Measurements from ENCODE around the gene ELMO1. TPM values are rescaled to one million over a fixed set of nuclear protein-coding genes. Genes with fewer than 3 reads are reported as not detected.

Gene ELMO1
- total and polyA plus RNA-seq, 2 experiments from 2014 or later: 6.5 to 24.9 TPM

DNA sequence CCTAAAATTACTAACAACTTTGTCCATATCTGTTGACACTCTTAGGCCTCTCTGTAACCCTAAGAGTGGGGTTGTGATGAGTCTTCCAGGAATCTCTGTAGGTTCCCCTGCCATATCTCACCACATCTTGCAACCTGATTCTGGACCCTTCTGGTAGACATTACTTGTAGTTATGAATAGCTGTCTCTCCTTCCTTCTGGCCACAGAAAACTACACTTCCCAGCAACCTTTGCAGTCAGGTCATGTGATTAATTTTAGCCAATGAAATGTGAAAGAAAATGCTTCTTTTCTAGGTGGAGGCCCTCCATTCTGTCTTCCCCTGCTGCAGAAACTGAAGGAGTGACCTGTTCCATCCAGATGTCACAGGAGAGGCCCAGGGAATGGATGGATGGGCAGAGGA, 576.8 kb downstream of the ELMO1 start:
- Mint-ChIP-seq H3K4me3 (no peak overlapping the region), H3K27ac (no peak overlapping the region), H3K27me3 (ENCODE audit: insufficient read depth, low read depth, poor library complexity) (peaks cover 3% of the 10 kb centered on the region), H3K9me3 (no peaks in the 10 kb centered on the region), H3K4me1 (peaks cover 42% of the 10 kb centered on the region), H3K36me3 (ENCODE audit: low read depth) (no peaks in the 10 kb centered on the region; the same call in 2 of the 3 replicates)
- no peak overlapping the region for H3K4me2 ChIP-seq
- H3K36me3 ChIP-seq (ENCODE audit: insufficient read depth): no peaks in the 10 kb centered on the region
- H3K27me3 ChIP-seq (ENCODE audit: insufficient read depth): no peaks in the 10 kb centered on the region
- H3K4me1 ChIP-seq (ENCODE audit: insufficient read depth): peaks cover 33% of the 10 kb centered on the region
- H3K4me3 ChIP-seq: no peak overlapping the region
- H4K20me1 ChIP-seq (replicated peaks; ENCODE audit: insufficient read depth): no peaks in the 10 kb centered on the region
- no peaks in the 10 kb centered on the region for H3K79me2 ChIP-seq (replicated peaks; ENCODE audit: insufficient read depth)
- no peak overlapping the region for H3K27ac ChIP-seq (ENCODE audit: low read depth)
- ATAC-seq (no peak), DNase-seq (ENCODE audit: low spot score) (no peak)
- no peak for TF ChIP-seq POLR2AphosphoS5 (IDR thresholded peaks at IDR 0.05; ENCODE audit: low read depth)
- TF ChIP-seq, protein P1, sequence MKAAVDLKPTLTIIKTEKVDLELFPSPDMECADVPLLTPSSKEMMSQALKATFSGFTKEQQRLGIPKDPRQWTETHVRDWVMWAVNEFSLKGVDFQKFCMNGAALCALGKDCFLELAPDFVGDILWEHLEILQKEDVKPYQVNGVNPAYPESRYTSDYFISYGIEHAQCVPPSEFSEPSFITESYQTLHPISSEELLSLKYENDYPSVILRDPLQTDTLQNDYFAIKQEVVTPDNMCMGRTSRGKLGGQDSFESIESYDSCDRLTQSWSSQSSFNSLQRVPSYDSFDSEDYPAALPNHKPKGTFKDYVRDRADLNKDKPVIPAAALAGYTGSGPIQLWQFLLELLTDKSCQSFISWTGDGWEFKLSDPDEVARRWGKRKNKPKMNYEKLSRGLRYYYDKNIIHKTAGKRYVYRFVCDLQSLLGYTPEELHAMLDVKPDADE (IDR thresholded peaks at IDR 0.05): no peak
- TF ChIP-seq, protein P2, sequence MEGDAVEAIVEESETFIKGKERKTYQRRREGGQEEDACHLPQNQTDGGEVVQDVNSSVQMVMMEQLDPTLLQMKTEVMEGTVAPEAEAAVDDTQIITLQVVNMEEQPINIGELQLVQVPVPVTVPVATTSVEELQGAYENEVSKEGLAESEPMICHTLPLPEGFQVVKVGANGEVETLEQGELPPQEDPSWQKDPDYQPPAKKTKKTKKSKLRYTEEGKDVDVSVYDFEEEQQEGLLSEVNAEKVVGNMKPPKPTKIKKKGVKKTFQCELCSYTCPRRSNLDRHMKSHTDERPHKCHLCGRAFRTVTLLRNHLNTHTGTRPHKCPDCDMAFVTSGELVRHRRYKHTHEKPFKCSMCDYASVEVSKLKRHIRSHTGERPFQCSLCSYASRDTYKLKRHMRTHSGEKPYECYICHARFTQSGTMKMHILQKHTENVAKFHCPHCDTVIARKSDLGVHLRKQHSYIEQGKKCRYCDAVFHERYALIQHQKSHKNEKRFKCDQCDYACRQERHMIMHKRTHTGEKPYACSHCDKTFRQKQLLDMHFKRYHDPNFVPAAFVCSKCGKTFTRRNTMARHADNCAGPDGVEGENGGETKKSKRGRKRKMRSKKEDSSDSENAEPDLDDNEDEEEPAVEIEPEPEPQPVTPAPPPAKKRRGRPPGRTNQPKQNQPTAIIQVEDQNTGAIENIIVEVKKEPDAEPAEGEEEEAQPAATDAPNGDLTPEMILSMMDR (conservative IDR thresholded peaks at IDR 0.05; ENCODE audit: low read depth in 2 of 2): no peak
- TF ChIP-seq ZNF114 (CRISPR knock-in tag; IDR thresholded peaks at IDR 0.05): no peak
- no peak for TF ChIP-seq EZH2phosphoT487 (IDR thresholded peaks at IDR 0.05; ENCODE audit: unreplicated experiment)
- TF ChIP-seq, protein P3, sequence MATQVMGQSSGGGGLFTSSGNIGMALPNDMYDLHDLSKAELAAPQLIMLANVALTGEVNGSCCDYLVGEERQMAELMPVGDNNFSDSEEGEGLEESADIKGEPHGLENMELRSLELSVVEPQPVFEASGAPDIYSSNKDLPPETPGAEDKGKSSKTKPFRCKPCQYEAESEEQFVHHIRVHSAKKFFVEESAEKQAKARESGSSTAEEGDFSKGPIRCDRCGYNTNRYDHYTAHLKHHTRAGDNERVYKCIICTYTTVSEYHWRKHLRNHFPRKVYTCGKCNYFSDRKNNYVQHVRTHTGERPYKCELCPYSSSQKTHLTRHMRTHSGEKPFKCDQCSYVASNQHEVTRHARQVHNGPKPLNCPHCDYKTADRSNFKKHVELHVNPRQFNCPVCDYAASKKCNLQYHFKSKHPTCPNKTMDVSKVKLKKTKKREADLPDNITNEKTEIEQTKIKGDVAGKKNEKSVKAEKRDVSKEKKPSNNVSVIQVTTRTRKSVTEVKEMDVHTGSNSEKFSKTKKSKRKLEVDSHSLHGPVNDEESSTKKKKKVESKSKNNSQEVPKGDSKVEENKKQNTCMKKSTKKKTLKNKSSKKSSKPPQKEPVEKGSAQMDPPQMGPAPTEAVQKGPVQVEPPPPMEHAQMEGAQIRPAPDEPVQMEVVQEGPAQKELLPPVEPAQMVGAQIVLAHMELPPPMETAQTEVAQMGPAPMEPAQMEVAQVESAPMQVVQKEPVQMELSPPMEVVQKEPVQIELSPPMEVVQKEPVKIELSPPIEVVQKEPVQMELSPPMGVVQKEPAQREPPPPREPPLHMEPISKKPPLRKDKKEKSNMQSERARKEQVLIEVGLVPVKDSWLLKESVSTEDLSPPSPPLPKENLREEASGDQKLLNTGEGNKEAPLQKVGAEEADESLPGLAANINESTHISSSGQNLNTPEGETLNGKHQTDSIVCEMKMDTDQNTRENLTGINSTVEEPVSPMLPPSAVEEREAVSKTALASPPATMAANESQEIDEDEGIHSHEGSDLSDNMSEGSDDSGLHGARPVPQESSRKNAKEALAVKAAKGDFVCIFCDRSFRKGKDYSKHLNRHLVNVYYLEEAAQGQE (IDR thresholded peaks at IDR 0.05; ENCODE audit: unreplicated experiment): no peak
- no peak for TF ChIP-seq NANOG (IDR thresholded peaks at IDR 0.05; ENCODE audit: borderline replicate concordance)
- no peak for TF ChIP-seq JUNB (IDR thresholded peaks at IDR 0.05; ENCODE audit: unreplicated experiment)
- no peak for TF ChIP-seq ZNF331 (CRISPR knock-in tag; IDR thresholded peaks at IDR 0.05; ENCODE audit: low read depth)
- TF ChIP-seq, protein P4, sequence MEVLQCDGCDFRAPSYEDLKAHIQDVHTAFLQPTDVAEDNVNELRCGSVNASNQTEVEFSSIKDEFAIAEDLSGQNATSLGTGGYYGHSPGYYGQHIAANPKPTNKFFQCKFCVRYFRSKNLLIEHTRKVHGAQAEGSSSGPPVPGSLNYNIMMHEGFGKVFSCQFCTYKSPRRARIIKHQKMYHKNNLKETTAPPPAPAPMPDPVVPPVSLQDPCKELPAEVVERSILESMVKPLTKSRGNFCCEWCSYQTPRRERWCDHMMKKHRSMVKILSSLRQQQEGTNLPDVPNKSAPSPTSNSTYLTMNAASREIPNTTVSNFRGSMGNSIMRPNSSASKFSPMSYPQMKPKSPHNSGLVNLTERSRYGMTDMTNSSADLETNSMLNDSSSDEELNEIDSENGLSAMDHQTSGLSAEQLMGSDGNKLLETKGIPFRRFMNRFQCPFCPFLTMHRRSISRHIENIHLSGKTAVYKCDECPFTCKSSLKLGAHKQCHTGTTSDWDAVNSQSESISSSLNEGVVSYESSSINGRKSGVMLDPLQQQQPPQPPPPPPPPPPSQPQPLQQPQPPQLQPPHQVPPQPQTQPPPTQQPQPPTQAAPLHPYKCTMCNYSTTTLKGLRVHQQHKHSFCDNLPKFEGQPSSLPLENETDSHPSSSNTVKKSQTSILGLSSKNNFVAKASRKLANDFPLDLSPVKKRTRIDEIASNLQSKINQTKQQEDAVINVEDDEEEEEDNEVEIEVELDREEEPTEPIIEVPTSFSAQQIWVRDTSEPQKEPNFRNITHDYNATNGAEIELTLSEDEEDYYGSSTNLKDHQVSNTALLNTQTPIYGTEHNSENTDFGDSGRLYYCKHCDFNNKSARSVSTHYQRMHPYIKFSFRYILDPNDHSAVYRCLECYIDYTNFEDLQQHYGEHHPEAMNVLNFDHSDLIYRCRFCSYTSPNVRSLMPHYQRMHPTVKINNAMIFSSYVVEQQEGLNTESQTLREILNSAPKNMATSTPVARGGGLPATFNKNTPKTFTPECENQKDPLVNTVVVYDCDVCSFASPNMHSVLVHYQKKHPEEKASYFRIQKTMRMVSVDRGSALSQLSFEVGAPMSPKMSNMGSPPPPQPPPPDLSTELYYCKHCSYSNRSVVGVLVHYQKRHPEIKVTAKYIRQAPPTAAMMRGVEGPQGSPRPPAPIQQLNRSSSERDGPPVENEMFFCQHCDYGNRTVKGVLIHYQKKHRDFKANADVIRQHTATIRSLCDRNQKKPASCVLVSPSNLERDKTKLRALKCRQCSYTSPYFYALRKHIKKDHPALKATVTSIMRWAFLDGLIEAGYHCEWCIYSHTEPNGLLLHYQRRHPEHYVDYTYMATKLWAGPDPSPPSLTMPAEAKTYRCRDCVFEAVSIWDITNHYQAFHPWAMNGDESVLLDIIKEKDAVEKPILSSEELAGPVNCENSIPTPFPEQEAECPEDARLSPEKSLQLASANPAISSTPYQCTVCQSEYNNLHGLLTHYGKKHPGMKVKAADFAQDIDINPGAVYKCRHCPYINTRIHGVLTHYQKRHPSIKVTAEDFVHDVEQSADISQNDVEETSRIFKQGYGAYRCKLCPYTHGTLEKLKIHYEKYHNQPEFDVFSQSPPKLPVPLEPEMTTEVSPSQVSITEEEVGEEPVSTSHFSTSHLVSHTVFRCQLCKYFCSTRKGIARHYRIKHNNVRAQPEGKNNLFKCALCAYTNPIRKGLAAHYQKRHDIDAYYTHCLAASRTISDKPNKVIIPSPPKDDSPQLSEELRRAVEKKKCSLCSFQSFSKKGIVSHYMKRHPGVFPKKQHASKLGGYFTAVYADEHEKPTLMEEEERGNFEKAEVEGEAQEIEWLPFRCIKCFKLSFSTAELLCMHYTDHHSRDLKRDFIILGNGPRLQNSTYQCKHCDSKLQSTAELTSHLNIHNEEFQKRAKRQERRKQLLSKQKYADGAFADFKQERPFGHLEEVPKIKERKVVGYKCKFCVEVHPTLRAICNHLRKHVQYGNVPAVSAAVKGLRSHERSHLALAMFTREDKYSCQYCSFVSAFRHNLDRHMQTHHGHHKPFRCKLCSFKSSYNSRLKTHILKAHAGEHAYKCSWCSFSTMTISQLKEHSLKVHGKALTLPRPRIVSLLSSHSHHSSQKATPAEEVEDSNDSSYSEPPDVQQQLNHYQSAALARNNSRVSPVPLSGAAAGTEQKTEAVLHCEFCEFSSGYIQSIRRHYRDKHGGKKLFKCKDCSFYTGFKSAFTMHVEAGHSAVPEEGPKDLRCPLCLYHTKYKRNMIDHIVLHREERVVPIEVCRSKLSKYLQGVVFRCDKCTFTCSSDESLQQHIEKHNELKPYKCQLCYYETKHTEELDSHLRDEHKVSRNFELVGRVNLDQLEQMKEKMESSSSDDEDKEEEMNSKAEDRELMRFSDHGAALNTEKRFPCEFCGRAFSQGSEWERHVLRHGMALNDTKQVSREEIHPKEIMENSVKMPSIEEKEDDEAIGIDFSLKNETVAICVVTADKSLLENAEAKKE (CRISPR knock-in tag; IDR thresholded peaks at IDR 0.05): no peak
- no peak for TF ChIP-seq EZH2 (IDR thresholded peaks at IDR 0.05; ENCODE audit: low read depth, unreplicated experiment)
- TF ChIP-seq CREB1 (CRISPR knock-in tag; IDR thresholded peaks at IDR 0.05; ENCODE audit: low read depth): no peak
- no peak for TF ChIP-seq STAT1 (IDR thresholded peaks at IDR 0.05; ENCODE audit: unreplicated experiment)
- H2AFZ ChIP-seq: no peak overlapping the region; the same call in 1 of the 2 replicates
- H3K9me2 ChIP-seq (ENCODE audit: insufficient read depth): peaks cover 14% of the 10 kb centered on the region
- H3F3A ChIP-seq (replicated peaks; ENCODE audit: low read depth): no peaks in the 10 kb centered on the region

All from GM23338 (cell line).